Caco-2 (cell line): Measurements from ENCODE around the gene ALDH1A1. TPM values are rescaled to one million over a fixed set of nuclear protein-coding genes. Genes with fewer than 3 reads are reported as not detected.

Source experiments
- BruUV-seq: library from RNA; stranded (reverse); fragments of 400-500 nt; replicated peaks from 2 replicates; lab custom pipeline; 2021; lab: Mats Ljungman, UMichigan
- CTCF ChIA-PET: fragments of 300-600 bp; sonication (Branson Sonifier 250); formaldehyde crosslinking; loops from one replicate; lab custom pipeline; 2022; ENCODE audit warnings: antibody characterized with exemption; lab: Charles Lee
- POLR2A ChIA-PET: fragments of 300-600 bp; sonication (Branson Sonifier 250); formaldehyde crosslinking; loops from one replicate; lab custom pipeline; 2022; ENCODE audit warnings: antibody characterized with exemption; lab: Charles Lee
- DNase-seq, 2 experiments: peaks; one replicate each; pipeline versions ENCODE4 v3.0.0 to v3.0.0-alpha.2; 2020 to 2022
- H3K27me3 ChIP-seq: replicated peaks from 2 replicates; pipeline ENCODE4 v1.6.0; 2011; ENCODE audit warnings: low read length; ENCODE audit not compliant: control insufficient read depth, insufficient read depth
- H3K36me3 ChIP-seq: 2 replicates; pipeline ENCODE4 v1.5.1; 2011; ENCODE audit warnings: low read length; ENCODE audit not compliant: control insufficient read depth, insufficient read depth
- H3K4me1 ChIP-seq: fragments of 250-450 bp; sonication (Bioruptor Pico); 2 replicates; pipeline ENCODE4 v1.5.1; 2020; ENCODE audit warnings: mild to moderate bottlenecking
- H3K4me3 ChIP-seq: 2 replicates; pipeline ENCODE4 v1.5.1; 2011; ENCODE audit warnings: low read depth, mild to moderate bottlenecking, control low read depth, low read length
- H3K9me3 ChIP-seq: fragments of 250-450 bp; sonication (Bioruptor Pico); 2 replicates; pipeline ENCODE4 v1.5.1; 2020; ENCODE audit warnings: mild to moderate bottlenecking, moderate library complexity
- H3K27ac Mint-ChIP-seq: one replicate; pipeline ENCODE4 v1.8.0; 2022; ENCODE audit warnings: mixed read lengths; ENCODE audit not compliant: unreplicated experiment
- H3K27me3 Mint-ChIP-seq: one replicate; pipeline ENCODE4 v1.8.0; 2022; ENCODE audit warnings: mixed read lengths; ENCODE audit not compliant: insufficient read depth, unreplicated experiment
- H3K36me3 Mint-ChIP-seq: one replicate; pipeline ENCODE4 v1.8.0; 2022; ENCODE audit warnings: mild to moderate bottlenecking, mixed read lengths; ENCODE audit not compliant: insufficient read depth, unreplicated experiment
- H3K4me1 Mint-ChIP-seq: one replicate; pipeline ENCODE4 v1.8.0; 2022; ENCODE audit warnings: low read depth, mixed read lengths; ENCODE audit not compliant: unreplicated experiment
- H3K4me3 Mint-ChIP-seq: one replicate; pipeline ENCODE4 v1.8.0; 2022; ENCODE audit warnings: mild to moderate bottlenecking, moderate library complexity, mixed read lengths; ENCODE audit not compliant: unreplicated experiment
- H3K9me3 Mint-ChIP-seq: one replicate; pipeline ENCODE4 v1.8.0; 2022; ENCODE audit warnings: mixed read lengths; ENCODE audit not compliant: unreplicated experiment
- CTCF ChIP-seq, 2 experiments: fragments of 200-600 bp in 1 of 2; IDR thresholded peaks; 1 replicate in 1 of 2; 2 replicates in 1 of 2; pipeline versions ENCODE4 v1.5.1 to v1.8.0; 2011 to 2022; ENCODE audit warnings: antibody characterized with exemption in 1 of 2, control low read depth in 1 of 2, inconsistent platforms in 1 of 2, low read depth in 1 of 2, low read length in 1 of 2, mild to moderate bottlenecking in 1 of 2, moderate library complexity in 1 of 2; ENCODE audit not compliant: insufficient read depth in 1 of 2, severe bottlenecking in 1 of 2, unreplicated experiment in 1 of 2
- intact Hi-C: fragments of 100-400 bp; cut with micrococcal nuclease; formaldehyde crosslinking; loops from one replicate; pipeline ENCODE4 v1.10.0; 2022; ENCODE audit not compliant: unreplicated experiment
- total RNA-seq: library from RNA; stranded (reverse); gene quantifications from 2 replicates; pipeline ENCODE4 v1.2.3, GENCODE V29; 2022

ALDH1A1 gene
- total RNA-seq, 1 experiment from 2014 or later = 119 TPM

GRCh38 chr9:72929542-72929941 is 23.3 kb downstream of the ALDH1A1 start:
- Histone ChIP-seq H3K4me3 (no peak overlapping the region), H3K36me3 (no peaks in the 10 kb centered on the region), H3K4me1 (peaks cover 7% of the 10 kb centered on the region; the same call in 1 of the 2 replicates), H3K27me3 (no peaks in the 10 kb centered on the region), H3K9me3 (no peaks in the 10 kb centered on the region)
- intact Hi-C loops = no loop called here
- H3K4me3 Mint-ChIP-seq = no peak overlapping the region
- H3K27me3 Mint-ChIP-seq = no peaks in the 10 kb centered on the region
- BruUV-seq = no TSS peak
- CTCF ChIA-PET = no interaction called here
- H3K27ac Mint-ChIP-seq = no peak overlapping the region
- H3K9me3 Mint-ChIP-seq = no peaks in the 10 kb centered on the region
- no peak for TF ChIP-seq CTCF (IDR thresholded peaks at IDR 0.05; ENCODE audit: insufficient read depth in 1 of 2, low read depth in 1 of 2, low read length in 1 of 2, severe bottlenecking in 1 of 2, unreplicated experiment in 1 of 2)
- peaks cover 7% of the 10 kb centered on the region for H3K4me1 Mint-ChIP-seq
- no peak for DNase-seq
- peaks cover 6% of the 10 kb centered on the region for H3K36me3 Mint-ChIP-seq
- POLR2A ChIA-PET = no interaction called here

- no peak overlapping the region for H3K4me3 Mint-ChIP-seq
- CTCF ChIA-PET = no interaction called here
- H3K27me3 Mint-ChIP-seq = no peaks in the 10 kb centered on the region
- POLR2A ChIA-PET = no interaction called here
- intact Hi-C loops = no loop called here
- no peaks in the 10 kb centered on the region for H3K9me3 ChIP-seq
- no peak for DNase-seq
- no peak for TF ChIP-seq CTCF (IDR thresholded peaks at IDR 0.05; ENCODE audit: insufficient read depth in 1 of 2, low read depth in 1 of 2, low read length in 1 of 2, severe bottlenecking in 1 of 2, unreplicated experiment in 1 of 2)
- no peaks in the 10 kb centered on the region for H3K9me3 Mint-ChIP-seq
- H3K4me1 ChIP-seq = no peaks in the 10 kb centered on the region
- BruUV-seq = no TSS peak
- no peaks in the 10 kb centered on the region for H3K36me3 ChIP-seq
- no peaks in the 10 kb centered on the region for H3K4me1 Mint-ChIP-seq
- H3K36me3 Mint-ChIP-seq = peaks cover 6% of the 10 kb centered on the region
- H3K27me3 ChIP-seq = no peaks in the 10 kb centered on the region
- H3K4me3 ChIP-seq = no peak overlapping the region
- no peak overlapping the region for H3K27ac Mint-ChIP-seq
Observed at GRCh38 chr9:72928042-72928507, 24.8 kb downstream of the ALDH1A1 start.

GRCh38 chr9:72926506-72926905 is 26.3 kb downstream of the ALDH1A1 start:
- Histone ChIP-seq H3K4me1 (no peaks in the 10 kb centered on the region), H3K4me3 (no peak overlapping the region), H3K9me3 (no peaks in the 10 kb centered on the region), H3K36me3 (no peaks in the 10 kb centered on the region), H3K27me3 (no peaks in the 10 kb centered on the region)
- H3K4me1 Mint-ChIP-seq = no peaks in the 10 kb centered on the region
- H3K27me3 Mint-ChIP-seq = no peaks in the 10 kb centered on the region
- H3K4me3 Mint-ChIP-seq = no peak overlapping the region
- H3K27ac Mint-ChIP-seq = no peak overlapping the region
- no TSS peak for BruUV-seq
- intact Hi-C loops = no loop called here
- peaks cover 16% of the 10 kb centered on the region for H3K36me3 Mint-ChIP-seq
- POLR2A ChIA-PET = no interaction called here
- DNase-seq = no peak
- no peaks in the 10 kb centered on the region for H3K9me3 Mint-ChIP-seq
- TF ChIP-seq CTCF (IDR thresholded peaks at IDR 0.05; ENCODE audit: insufficient read depth in 1 of 2, low read depth in 1 of 2, low read length in 1 of 2, severe bottlenecking in 1 of 2, unreplicated experiment in 1 of 2) = no peak
- CTCF ChIA-PET = no interaction called here
